GDM1 (cell line): ENCODE data around the gene ADAT3.

Experiments used
- DNase-seq: peaks from one replicate; lab custom pipeline; 2025; lab: John Stamatoyannopoulos, UW

The ADAT3 gene

GRCh38 chr19:1957562-1958248 lies 52.5 kb downstream of the ADAT3 start:
- DNase-seq: no peak

GRCh38 chr19:1959928-1960589 lies 54.9 kb downstream of the ADAT3 start:
- no peak for DNase-seq

- DNase-seq: no peak
Measured at GRCh38 chr19:1961000-1961883, 56.0 kb downstream of the ADAT3 start.

GRCh38 chr19:1962674-1963073 lies 57.5 kb downstream of the ADAT3 start:
- DNase-seq: no peak
